Ishikawa (cell line): Measurements from ENCODE around the gene ACTMAP.

Experiments
- CEBPB ChIP-seq: IDR thresholded peaks from 2 replicates; pipeline ENCODE4 v1.6.1; 2012
- NFIC ChIP-seq: IDR thresholded peaks from 2 replicates; pipeline ENCODE4 v1.6.1; 2012
- RAD21 ChIP-seq: IDR thresholded peaks from 2 replicates; pipeline ENCODE4 v1.6.1; 2012; ENCODE audit warnings: low read depth
- TAF1 ChIP-seq: IDR thresholded peaks from 2 replicates; pipeline ENCODE4 v1.6.1; 2012; ENCODE audit warnings: low read depth, mild to moderate bottlenecking
- TCF12 ChIP-seq: IDR thresholded peaks from 2 replicates; pipeline ENCODE4 v1.6.1; 2012; ENCODE audit warnings: low read depth
- YY1 ChIP-seq: IDR thresholded peaks from 2 replicates; pipeline ENCODE4 v1.6.1; 2012; ENCODE audit warnings: low read depth
- TF ChIP-seq, protein P1 (sequence below): IDR thresholded peaks from 2 replicates; pipeline ENCODE4 v1.6.1; 2012

DNA sequence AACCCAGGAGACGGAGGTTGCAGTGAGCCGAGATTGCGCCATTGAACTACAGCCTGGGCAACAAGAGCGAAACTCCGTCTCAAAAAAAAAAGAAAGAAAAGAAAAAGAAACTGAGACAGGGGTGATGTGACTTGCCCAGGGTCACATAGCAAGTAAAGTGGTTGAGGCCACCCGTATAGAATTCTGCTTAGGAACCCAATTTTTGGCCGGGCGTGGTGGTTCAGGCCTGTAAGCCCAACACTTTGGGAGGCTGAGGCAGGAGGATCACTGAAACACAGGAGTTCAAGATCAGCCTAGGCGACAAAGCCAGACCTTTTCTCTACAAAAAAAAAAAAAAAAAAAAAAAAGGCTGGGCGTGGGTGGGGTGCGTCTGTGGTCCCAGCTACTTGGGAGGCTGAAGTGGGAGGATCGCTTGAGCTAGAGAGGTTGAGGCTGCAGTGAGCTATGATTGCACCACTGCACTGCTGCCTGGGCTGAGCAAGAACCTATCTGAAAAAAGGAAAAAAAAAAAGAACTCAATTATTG lies 2.0 kb upstream of the ACTMAP start:
- TF ChIP-seq, protein P1, sequence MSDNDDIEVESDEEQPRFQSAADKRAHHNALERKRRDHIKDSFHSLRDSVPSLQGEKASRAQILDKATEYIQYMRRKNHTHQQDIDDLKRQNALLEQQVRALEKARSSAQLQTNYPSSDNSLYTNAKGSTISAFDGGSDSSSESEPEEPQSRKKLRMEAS = no peak
- TF ChIP-seq TCF12 (no peak), YY1 (no peak), CEBPB (no peak), TAF1 (no peak), NFIC (no peak), RAD21 (no peak)
